HepG2 (cell line): Measurements from ENCODE around the gene ODR4. TPM values are rescaled to one million over a fixed set of nuclear protein-coding genes. Genes with fewer than 3 reads are reported as not detected.

Experiments
- ATAC-seq: fragments of 200-7000 bp; cut with Tn5 transposase; 3 replicates; pipeline ENCODE4 v1.9.1; 2020; ENCODE audit warnings: mild to moderate bottlenecking, moderate library complexity
- BruUV-seq: library from RNA; stranded (reverse); fragments of 400-500 nt; replicated peaks from 2 replicates; lab custom pipeline; 2021; lab: Mats Ljungman, UMichigan
- CTCF ChIA-PET: fragments of 300-600 bp; formaldehyde crosslinking; extraction: SDS; loops from one replicate; lab custom pipeline; 2021; ENCODE audit warnings: low total read pairs, inconsistent platforms, low intra/inter-chr PET ratio; lab: Yijun Ruan, JAX
- POLR2A ChIA-PET: fragments of 350-600 bp; sonication (Branson Sonifier 250); formaldehyde crosslinking; loops from one replicate; lab custom pipeline; 2020; ENCODE audit warnings: antibody characterized with exemption, inconsistent platforms; lab: Yijun Ruan, JAX
- DNase-seq: peaks from one replicate; pipeline ENCODE4 v3.0.0-alpha.2; 2015; ENCODE audit warnings: low spot score
- FAIRE-seq: peaks from 3 replicates; lab custom pipeline; 2011; peaks lifted over from hg19 to GRCh38; lab: Jason Lieb, UNC
- H2AFZ ChIP-seq: one replicate; pipeline ENCODE4 v1.6.1; 2011; ENCODE audit warnings: low read length, inconsistent platforms
- H3K27ac ChIP-seq: fragments of 300-600 bp; 3 replicates; pipeline ENCODE4 v1.8.0; 2011; ENCODE audit warnings: mixed run types, mild to moderate bottlenecking, mixed read lengths, low read length, inconsistent platforms; ENCODE audit not compliant: insufficient read depth; ENCODE audit errors: extremely low read length
- H3K27me3 ChIP-seq, 2 experiments: fragments of 200-600 bp in 1 of 2; 2 replicates in 1 of 2; 3 replicates in 1 of 2; pipeline versions ENCODE4 v1.6.0 to v1.8.0; 2011; ENCODE audit warnings: low read length in 2 of 2, mild to moderate bottlenecking in 2 of 2, moderate library complexity in 2 of 2, inconsistent platforms in 1 of 2; ENCODE audit not compliant: insufficient read depth in 2 of 2, control insufficient read depth in 1 of 2
- H3K36me3 ChIP-seq, 2 experiments: fragments of 200-600 bp in 1 of 2; replicated peaks in 1 of 2; 2 replicates in 1 of 2; 3 replicates in 1 of 2; pipeline versions ENCODE4 v1.5.1 to v1.8.0; 2011; ENCODE audit warnings: low read length in 2 of 2, inconsistent platforms in 1 of 2; ENCODE audit not compliant: insufficient read depth in 2 of 2, control insufficient read depth in 1 of 2
- H3K4me1 ChIP-seq: 2 replicates; pipeline ENCODE4 v1.5.1; 2012; ENCODE audit warnings: low read length, inconsistent platforms; ENCODE audit not compliant: insufficient read depth
- H3K4me2 ChIP-seq: 2 replicates; pipeline ENCODE4 v1.6.0; 2011; ENCODE audit warnings: low read depth, low read length, inconsistent platforms
- H3K4me3 ChIP-seq, 3 experiments: fragments of 200-600 bp in 1 of 3; sonication (generic), shearing (Covaris generic) in 1 of 3; replicated peaks in 1 of 3; 2 replicates each; pipeline ENCODE4 v1.5.1; 2011 to 2016; ENCODE audit warnings: low read length in 3 of 3, inconsistent platforms in 2 of 3, low read depth in 2 of 3, mild to moderate bottlenecking in 2 of 3, control low read depth in 1 of 3, mixed read lengths in 1 of 3; ENCODE audit not compliant: insufficient read depth in 1 of 3
- H3K79me2 ChIP-seq: one replicate; pipeline ENCODE4 v1.6.1; 2011; ENCODE audit warnings: low read length, inconsistent platforms; ENCODE audit not compliant: insufficient read depth
- H3K9ac ChIP-seq: 2 replicates; pipeline ENCODE4 v1.6.0; 2011; ENCODE audit warnings: mild to moderate bottlenecking, low read depth, low read length, inconsistent platforms; ENCODE audit not compliant: insufficient read depth
- H3K9me3 ChIP-seq: 2 replicates; pipeline ENCODE4 v1.5.1; 2012; ENCODE audit warnings: mild to moderate bottlenecking, low read length
- H4K20me1 ChIP-seq: 2 replicates; pipeline ENCODE4 v1.6.0; 2011; ENCODE audit warnings: inconsistent platforms, mild to moderate bottlenecking, low read length, moderate library complexity; ENCODE audit not compliant: insufficient read depth
- HNRNPH1 ChIP-seq: fragments of 200-400 bp; formaldehyde crosslinking; optimal IDR thresholded peaks from 2 replicates; pipeline ENCODE3; 2017; ENCODE audit warnings: mild to moderate bottlenecking, low read depth, low read length
- JUN ChIP-seq: sonication (generic); formaldehyde crosslinking; IDR thresholded peaks from 2 replicates; pipeline ENCODE4 v1.4.0; 2020; ENCODE audit warnings: mild to moderate bottlenecking, missing genetic modification reagents
- KAT8 ChIP-seq: IDR thresholded peaks from 2 replicates; pipeline ENCODE4 v1.6.1; 2016; ENCODE audit warnings: missing genetic modification reagents, missing compliant biosample characterization
- NCOA5 ChIP-seq: sonication (generic); formaldehyde crosslinking; IDR thresholded peaks from 2 replicates; pipeline ENCODE4 v1.4.0; 2020; ENCODE audit warnings: missing genetic modification reagents
- SNRNP70 ChIP-seq: fragments of 200-400 bp; formaldehyde crosslinking; IDR thresholded peaks from 2 replicates; pipeline ENCODE4 v1.6.1; 2017; ENCODE audit warnings: mild to moderate bottlenecking, low read depth, low read length, moderate library complexity
- SOX13 ChIP-seq, 3 experiments: fragments of 450-650 bp in 1 of 3; sonication (generic) in 1 of 3; formaldehyde crosslinking in 1 of 3; IDR thresholded peaks in 2 of 3; conservative IDR thresholded peaks in 1 of 3; 2 replicates each; pipeline versions ENCODE4 v1.5.0 to v1.6.1; 2016 to 2020; ENCODE audit warnings: antibody characterized with exemption in 1 of 3, mild to moderate bottlenecking in 1 of 3, missing compliant biosample characterization in 1 of 3, missing genetic modification reagents in 1 of 3, moderate library complexity in 1 of 3
- STAG1 ChIP-seq: sonication (generic); formaldehyde crosslinking; IDR thresholded peaks from 2 replicates; pipeline ENCODE4 v1.4.0; 2020; ENCODE audit warnings: missing genetic modification reagents
- ZNF577 ChIP-seq: sonication (generic); formaldehyde crosslinking; IDR thresholded peaks from 2 replicates; pipeline ENCODE4 v1.4.0; 2020; ENCODE audit warnings: mild to moderate bottlenecking, low read depth, missing genetic modification reagents, borderline replicate concordance
- WGBS: methylation state at CpG from one replicate; pipeline ENCODE4 v1.1.6; 2017; ENCODE audit warnings: low lambda C conversion rate; 5-methylcytosine and 5-hydroxymethylcytosine counted together
- in situ Hi-C: cut with HindIII; loops from 2 replicates; pipeline ENCODE4 v1.10.0; 2017; ENCODE audit warnings: low pct_unique_long_range_greater_than_20kb; ENCODE audit not compliant: extremely low pct_ligation_motif_present
- intact Hi-C: fragments of 100-400 bp; cut with micrococcal nuclease; formaldehyde crosslinking; loops from one replicate; pipeline ENCODE4 v1.10.0; 2022; ENCODE audit not compliant: unreplicated experiment
- polyA plus RNA-seq, 8 experiments: library from polyadenylated mRNA; depleted of rRNA in 3 of 8; stranded (reverse) in 7 of 8; unstranded in 1 of 8; fragments of >200 nt; fragmentation: Illumina TruSeq in 4 of 8; extraction: Trizol in 4 of 8; gene quantifications; 2 replicates each; pipeline versions ENCODE4 v1.2.1 to v1.2.3, GENCODE V29; 2011 to 2016; ENCODE audit warnings: low read depth in 4 of 8, missing spikeins in 1 of 8, mixed read lengths in 1 of 8; ENCODE audit not compliant: insufficient read depth in 1 of 8
- total RNA-seq, 5 experiments: library from RNA; depleted of rRNA; stranded (reverse); fragments of >200 nt; fragmentation: Illumina TruSeq; extraction: Trizol; gene quantifications; 2 replicates each; pipeline ENCODE4 v1.2.3, GENCODE V29; 2016; ENCODE audit warnings: low read depth in 1 of 5
- TF ChIP-seq, protein P1 (sequence below): IDR thresholded peaks from 2 replicates; pipeline ENCODE4 v1.6.1; 2018; ENCODE audit warnings: missing genetic modification reagents
- TF ChIP-seq, protein P2 (sequence below): sonication (generic); formaldehyde crosslinking; IDR thresholded peaks from 2 replicates; pipeline ENCODE4 v1.5.0; 2020; ENCODE audit warnings: mild to moderate bottlenecking, missing genetic modification reagents, borderline replicate concordance
- TF ChIP-seq, protein P3 (sequence below): sonication (generic); formaldehyde crosslinking; IDR thresholded peaks from 2 replicates; pipeline ENCODE4 v1.4.0; 2020; ENCODE audit warnings: missing genetic modification reagents, borderline replicate concordance

ODR4 gene
- total and polyA plus RNA-seq, 2 of the 13 experiments (the other 11 are each of a cell fraction or from before 2014, with no cell fraction given) = 16.3 to 22.0 TPM

DNA sequence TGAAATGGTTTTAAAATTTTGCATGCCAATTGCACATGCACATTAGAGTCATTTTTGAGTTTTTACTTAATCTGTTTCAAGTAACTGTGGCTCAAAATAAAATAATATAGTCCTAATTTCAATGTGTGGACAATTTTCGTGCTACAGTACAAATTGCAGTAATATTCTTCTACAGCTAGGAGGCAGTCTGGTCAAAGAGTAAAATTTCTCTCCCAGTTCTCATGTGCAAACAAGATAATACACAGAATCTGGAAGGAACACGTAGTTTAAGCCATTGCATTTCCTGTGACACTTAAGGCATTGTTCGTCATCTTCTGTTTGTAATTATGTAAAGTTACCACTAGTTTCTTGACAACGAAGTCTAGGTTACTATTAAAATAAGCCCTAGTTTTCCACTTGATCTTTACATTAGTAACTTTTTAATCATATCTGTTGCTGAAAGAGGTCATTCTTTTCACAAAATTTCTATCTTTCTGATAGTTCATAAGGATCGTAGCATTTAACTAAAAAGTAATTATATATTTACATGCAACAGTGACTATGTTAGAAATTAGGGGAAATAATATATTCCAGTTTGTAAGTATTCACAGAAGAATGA is 28.9 kb downstream of the ODR4 start (continued):
- TF ChIP-seq, protein P1, sequence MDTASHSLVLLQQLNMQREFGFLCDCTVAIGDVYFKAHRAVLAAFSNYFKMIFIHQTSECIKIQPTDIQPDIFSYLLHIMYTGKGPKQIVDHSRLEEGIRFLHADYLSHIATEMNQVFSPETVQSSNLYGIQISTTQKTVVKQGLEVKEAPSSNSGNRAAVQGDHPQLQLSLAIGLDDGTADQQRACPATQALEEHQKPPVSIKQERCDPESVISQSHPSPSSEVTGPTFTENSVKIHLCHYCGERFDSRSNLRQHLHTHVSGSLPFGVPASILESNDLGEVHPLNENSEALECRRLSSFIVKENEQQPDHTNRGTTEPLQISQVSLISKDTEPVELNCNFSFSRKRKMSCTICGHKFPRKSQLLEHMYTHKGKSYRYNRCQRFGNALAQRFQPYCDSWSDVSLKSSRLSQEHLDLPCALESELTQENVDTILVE = no peak
- TF ChIP-seq KAT8 (CRISPR knock-in tag) (no peak), STAG1 (CRISPR knock-in tag) (peak; percentile 39)

DNA sequence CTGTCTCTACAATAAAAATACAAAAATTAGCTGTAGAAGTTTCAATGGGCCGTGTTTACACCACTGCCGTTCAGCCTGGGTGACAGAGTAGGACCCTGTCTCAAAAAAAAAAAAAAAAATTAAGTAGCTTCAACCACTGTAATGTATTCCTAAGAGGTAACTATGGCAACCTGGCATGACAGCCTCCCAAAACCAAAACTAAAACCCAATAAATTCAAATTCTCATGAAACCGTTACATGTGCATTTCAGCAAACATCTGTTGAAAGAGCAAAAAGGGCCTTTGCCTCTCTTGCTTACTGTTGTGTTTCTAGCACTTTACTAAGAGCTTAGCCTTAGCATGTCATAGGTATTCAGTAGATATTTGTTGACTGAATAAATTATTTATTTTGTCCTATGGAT is 33.5 kb downstream of the ODR4 start:
- 94% methylated on average over 3 of the region's 3 CpGs for WGBS
- H3K9me3 ChIP-seq = no peaks in the 10 kb centered on the region
- ATAC-seq = no peak
- intact Hi-C loops = no loop called here
- DNase-seq = no peak
- BruUV-seq = no TSS peak
- in situ Hi-C loops = no loop called here
- no peaks in the 10 kb centered on the region for H3K27me3 ChIP-seq
- H2AFZ ChIP-seq = no peak overlapping the region
- no peaks in the 10 kb centered on the region for H3K79me2 ChIP-seq
- no peak for FAIRE-seq
- ChIA-PET POLR2A (no interaction called here), CTCF (no interaction called here)
- H3K4me2 ChIP-seq = no peak overlapping the region
- H3K4me3 ChIP-seq = no peak overlapping the region
- H3K9ac ChIP-seq = no peak overlapping the region
- H3K27ac ChIP-seq = no peak overlapping the region
- no peaks in the 10 kb centered on the region for H4K20me1 ChIP-seq
- peaks cover 2 to 39% of the 10 kb centered on the region in 2 experiments; a peak in 4 of 5 replicates for H3K36me3 ChIP-seq
- no peaks in the 10 kb centered on the region for H3K4me1 ChIP-seq
- TF ChIP-seq SNRNP70 (no peak), JUN (CRISPR knock-in tag) (no peak), NCOA5 (no peak), HNRNPH1 (no peak), SOX13 (IDR thresholded peaks at IDR 0.05) (no peak), SOX13 (CRISPR knock-in tag; conservative IDR thresholded peaks at IDR 0.05 in 1 of 2, IDR thresholded peaks at IDR 0.05 in 1 of 2) (no peak), ZNF577 (CRISPR knock-in tag) (no peak)
- TF ChIP-seq, protein P2, sequence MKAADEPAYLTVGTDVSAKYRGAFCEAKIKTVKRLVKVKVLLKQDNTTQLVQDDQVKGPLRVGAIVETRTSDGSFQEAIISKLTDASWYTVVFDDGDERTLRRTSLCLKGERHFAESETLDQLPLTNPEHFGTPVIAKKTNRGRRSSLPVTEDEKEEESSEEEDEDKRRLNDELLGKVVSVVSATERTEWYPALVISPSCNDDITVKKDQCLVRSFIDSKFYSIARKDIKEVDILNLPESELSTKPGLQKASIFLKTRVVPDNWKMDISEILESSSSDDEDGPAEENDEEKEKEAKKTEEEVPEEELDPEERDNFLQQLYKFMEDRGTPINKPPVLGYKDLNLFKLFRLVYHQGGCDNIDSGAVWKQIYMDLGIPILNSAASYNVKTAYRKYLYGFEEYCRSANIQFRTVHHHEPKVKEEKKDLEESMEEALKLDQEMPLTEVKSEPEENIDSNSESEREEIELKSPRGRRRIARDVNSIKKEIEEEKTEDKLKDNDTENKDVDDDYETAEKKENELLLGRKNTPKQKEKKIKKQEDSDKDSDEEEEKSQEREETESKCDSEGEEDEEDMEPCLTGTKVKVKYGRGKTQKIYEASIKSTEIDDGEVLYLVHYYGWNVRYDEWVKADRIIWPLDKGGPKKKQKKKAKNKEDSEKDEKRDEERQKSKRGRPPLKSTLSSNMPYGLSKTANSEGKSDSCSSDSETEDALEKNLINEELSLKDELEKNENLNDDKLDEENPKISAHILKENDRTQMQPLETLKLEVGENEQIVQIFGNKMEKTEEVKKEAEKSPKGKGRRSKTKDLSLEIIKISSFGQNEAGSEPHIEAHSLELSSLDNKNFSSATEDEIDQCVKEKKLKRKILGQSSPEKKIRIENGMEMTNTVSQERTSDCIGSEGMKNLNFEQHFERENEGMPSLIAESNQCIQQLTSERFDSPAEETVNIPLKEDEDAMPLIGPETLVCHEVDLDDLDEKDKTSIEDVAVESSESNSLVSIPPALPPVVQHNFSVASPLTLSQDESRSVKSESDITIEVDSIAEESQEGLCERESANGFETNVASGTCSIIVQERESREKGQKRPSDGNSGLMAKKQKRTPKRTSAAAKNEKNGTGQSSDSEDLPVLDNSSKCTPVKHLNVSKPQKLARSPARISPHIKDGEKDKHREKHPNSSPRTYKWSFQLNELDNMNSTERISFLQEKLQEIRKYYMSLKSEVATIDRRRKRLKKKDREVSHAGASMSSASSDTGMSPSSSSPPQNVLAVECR (CRISPR knock-in tag) = no peak
- TF ChIP-seq, protein P3, sequence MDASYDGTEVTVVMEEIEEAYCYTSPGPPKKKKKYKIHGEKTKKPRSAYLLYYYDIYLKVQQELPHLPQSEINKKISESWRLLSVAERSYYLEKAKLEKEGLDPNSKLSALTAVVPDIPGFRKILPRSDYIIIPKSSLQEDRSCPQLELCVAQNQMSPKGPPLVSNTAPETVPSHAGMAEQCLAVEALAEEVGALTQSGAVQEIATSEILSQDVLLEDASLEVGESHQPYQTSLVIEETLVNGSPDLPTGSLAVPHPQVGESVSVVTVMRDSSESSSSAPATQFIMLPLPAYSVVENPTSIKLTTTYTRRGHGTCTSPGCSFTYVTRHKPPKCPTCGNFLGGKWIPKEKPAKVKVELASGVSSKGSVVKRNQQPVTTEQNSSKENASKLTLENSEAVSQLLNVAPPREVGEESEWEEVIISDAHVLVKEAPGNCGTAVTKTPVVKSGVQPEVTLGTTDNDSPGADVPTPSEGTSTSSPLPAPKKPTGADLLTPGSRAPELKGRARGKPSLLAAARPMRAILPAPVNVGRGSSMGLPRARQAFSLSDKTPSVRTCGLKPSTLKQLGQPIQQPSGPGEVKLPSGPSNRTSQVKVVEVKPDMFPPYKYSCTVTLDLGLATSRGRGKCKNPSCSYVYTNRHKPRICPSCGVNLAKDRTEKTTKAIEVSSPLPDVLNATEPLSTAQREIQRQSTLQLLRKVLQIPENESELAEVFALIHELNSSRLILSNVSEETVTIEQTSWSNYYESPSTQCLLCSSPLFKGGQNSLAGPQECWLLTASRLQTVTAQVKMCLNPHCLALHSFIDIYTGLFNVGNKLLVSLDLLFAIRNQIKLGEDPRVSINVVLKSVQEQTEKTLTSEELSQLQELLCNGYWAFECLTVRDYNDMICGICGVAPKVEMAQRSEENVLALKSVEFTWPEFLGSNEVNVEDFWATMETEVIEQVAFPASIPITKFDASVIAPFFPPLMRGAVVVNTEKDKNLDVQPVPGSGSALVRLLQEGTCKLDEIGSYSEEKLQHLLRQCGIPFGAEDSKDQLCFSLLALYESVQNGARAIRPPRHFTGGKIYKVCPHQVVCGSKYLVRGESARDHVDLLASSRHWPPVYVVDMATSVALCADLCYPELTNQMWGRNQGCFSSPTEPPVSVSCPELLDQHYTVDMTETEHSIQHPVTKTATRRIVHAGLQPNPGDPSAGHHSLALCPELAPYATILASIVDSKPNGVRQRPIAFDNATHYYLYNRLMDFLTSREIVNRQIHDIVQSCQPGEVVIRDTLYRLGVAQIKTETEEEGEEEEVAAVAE (CRISPR knock-in tag) = no peak
